Hepatocyte (in vitro differentiated cells): ENCODE results near the gene NUAK2. TPM values are rescaled to one million over a fixed set of nuclear protein-coding genes. Genes with fewer than 3 reads are reported as not detected.

Experiments
- DNase-seq: peaks from one replicate; pipeline ENCODE4 v3.0.0-alpha.2; 2016; ENCODE audit warnings: low spot score
- H2AFZ ChIP-seq: fragments of 200-600 bp; sonication (generic); 2 replicates; pipeline ENCODE4 v1.6.0; 2016; ENCODE audit warnings: antibody characterized with exemption, mild to moderate bottlenecking
- H3K27ac ChIP-seq: fragments of 200-600 bp; sonication (generic); 2 replicates; pipeline ENCODE4 v1.5.1; 2016; ENCODE audit warnings: mild to moderate bottlenecking
- H3K27me3 ChIP-seq: fragments of 200-600 bp; sonication (generic); 2 replicates; pipeline ENCODE4 v1.6.1; 2016
- H3K36me3 ChIP-seq: fragments of 200-600 bp; sonication (generic); replicated peaks from 2 replicates; pipeline ENCODE4 v1.5.1; 2016; ENCODE audit warnings: low read depth; ENCODE audit not compliant: insufficient read depth
- H3K4me1 ChIP-seq: fragments of 200-600 bp; sonication (generic); 2 replicates; pipeline ENCODE4 v1.5.1; 2016; ENCODE audit warnings: mild to moderate bottlenecking, moderate library complexity; ENCODE audit not compliant: insufficient read depth
- H3K4me2 ChIP-seq: fragments of 200-600 bp; sonication (generic); 2 replicates; pipeline ENCODE4 v1.6.0; 2016
- H3K4me3 ChIP-seq: fragments of 200-600 bp; sonication (generic); 2 replicates; pipeline ENCODE4 v1.5.1; 2016; ENCODE audit warnings: mild to moderate bottlenecking
- H3K79me2 ChIP-seq: fragments of 200-600 bp; sonication (generic); 2 replicates; pipeline ENCODE4 v1.6.0; 2017; ENCODE audit warnings: mild to moderate bottlenecking
- H3K9me2 ChIP-seq: fragments of 200-600 bp; sonication (generic); replicated peaks from 2 replicates; pipeline ENCODE4 v1.6.0; 2017; ENCODE audit warnings: mild to moderate bottlenecking; ENCODE audit not compliant: insufficient read depth
- H3K9me3 ChIP-seq: fragments of 200-600 bp; sonication (generic); 2 replicates; pipeline ENCODE4 v1.5.1; 2016; ENCODE audit warnings: low read depth, mild to moderate bottlenecking
- H4K20me1 ChIP-seq: fragments of 200-600 bp; sonication (generic); 2 replicates; pipeline ENCODE4 v1.6.0; 2016; ENCODE audit warnings: mild to moderate bottlenecking; ENCODE audit not compliant: insufficient read depth, poor library complexity, severe bottlenecking
- CTCF ChIP-seq: fragments of 200-600 bp; sonication (generic); IDR thresholded peaks from 2 replicates; pipeline ENCODE4 v1.5.1; 2016; ENCODE audit warnings: antibody characterized with exemption, mild to moderate bottlenecking; ENCODE audit not compliant: poor library complexity
- EZH2 ChIP-seq: fragments of 200-600 bp; sonication (generic); IDR thresholded peaks from 2 replicates; pipeline ENCODE4 v1.6.1; 2016; ENCODE audit warnings: antibody characterized with exemption, mild to moderate bottlenecking, borderline replicate concordance
- EZH2phosphoT487 ChIP-seq: fragments of 200-600 bp; sonication (generic); IDR thresholded peaks from one replicate; pipeline ENCODE4 v1.6.1; 2018; ENCODE audit warnings: antibody characterized with exemption, mild to moderate bottlenecking, low read depth, moderate library complexity; ENCODE audit not compliant: unreplicated experiment, severe bottlenecking
- WGBS: methylation state at CpG from one replicate; pipeline ENCODE4 v1.1.6; 2016; ENCODE audit warnings: low lambda C conversion rate; ENCODE audit errors: missing lambda C conversion rate; 5-methylcytosine and 5-hydroxymethylcytosine counted together
- polyA plus RNA-seq: library from polyadenylated mRNA; unstranded; fragments of >200 nt; fragmentation: Nextera tagmentation; extraction: Ambion mirVana; gene quantifications from 2 replicates; pipeline ENCODE4 v1.2.1, GENCODE V29; 2016
- total RNA-seq: library from RNA; depleted of rRNA; stranded (reverse); fragments of >200 nt; gene quantifications from 2 replicates; pipeline ENCODE4 v1.2.3, GENCODE V29; 2014

Gene NUAK2
- total and polyA plus RNA-seq, 2 experiments from 2014 or later, result 13.4 to 20.7 TPM

GRCh38 chr1:205323794-205324193, 2.2 kb upstream of the NUAK2 start:
- Histone ChIP-seq H3K36me3 (no peaks in the 10 kb centered on the region), H3K27me3 (no peaks in the 10 kb centered on the region), H4K20me1 (no peaks in the 10 kb centered on the region), H3K4me2 (no peak overlapping the region), H3K9me2 (no peaks in the 10 kb centered on the region), H3K27ac (no peak overlapping the region), H3K4me3 (no peak overlapping the region), H3K9me3 (no peaks in the 10 kb centered on the region), H2AFZ (no peak overlapping the region), H3K79me2 (peaks cover 18% of the 10 kb centered on the region), H3K4me1 (peaks cover 10% of the 10 kb centered on the region)
- 89% methylated on average over 6 of the region's 6 CpGs for WGBS
- no peak for DNase-seq
- TF ChIP-seq CTCF (no peak), EZH2 (no peak), EZH2phosphoT487 (no peak)

- H3K36me3 ChIP-seq, result no peaks in the 10 kb centered on the region
- peak overlapping the region; percentile 12 for H3K27ac ChIP-seq
- H3K9me2 ChIP-seq, result no peaks in the 10 kb centered on the region
- peaks cover 32% of the 10 kb centered on the region for H3K79me2 ChIP-seq
- TF ChIP-seq CTCF (no peak), EZH2phosphoT487 (no peak), EZH2 (no peak)
- DNase-seq, result no peak
- no peaks in the 10 kb centered on the region for H3K9me3 ChIP-seq
- H3K4me3 ChIP-seq, result no peak overlapping the region
- WGBS, result 39% methylated on average over 5 of the region's 5 CpGs
- no peaks in the 10 kb centered on the region for H4K20me1 ChIP-seq
- no peaks in the 10 kb centered on the region for H3K27me3 ChIP-seq
- peak overlapping the region; percentile 90 for H3K4me2 ChIP-seq
- H2AFZ ChIP-seq, result no peak overlapping the region
- peaks cover 27% of the 10 kb centered on the region for H3K4me1 ChIP-seq
These were observed 376 bp upstream of the NUAK2 start for GRCh38 chr1:205321959-205322283.

GRCh38 chr1:205319081-205320018, 2.2 kb downstream of the NUAK2 start:
- TF ChIP-seq EZH2phosphoT487 (no peak), EZH2 (no peak), CTCF (no peak)
- Histone ChIP-seq H4K20me1 (no peaks in the 10 kb centered on the region), H2AFZ (no peak overlapping the region), H3K79me2 (peaks cover 57% of the 10 kb centered on the region), H3K4me2 (peak overlapping the region; percentile 90), H3K9me2 (no peaks in the 10 kb centered on the region), H3K9me3 (no peaks in the 10 kb centered on the region), H3K36me3 (no peaks in the 10 kb centered on the region), H3K4me3 (peak overlapping the region; percentile 14), H3K27ac (peak overlapping the region; percentile 78), H3K4me1 (peaks cover 29% of the 10 kb centered on the region), H3K27me3 (no peaks in the 10 kb centered on the region)
- WGBS, result 49% methylated on average over 6 of the region's 6 CpGs
- peak; percentile 66 for DNase-seq
